B cell (primary cell): ENCODE results near the gene RBPJL. TPM values are rescaled to one million over a fixed set of nuclear protein-coding genes. Genes with fewer than 3 reads are reported as not detected.

Experiments
- ATAC-seq: fragments of 200-7000 bp; cut with Tn5 transposase; one replicate; pipeline ENCODE4 v1.10.0; 2021; ENCODE audit warnings: low read depth, mild to moderate bottlenecking, moderate number of reproducible peaks, moderate library complexity
- CTCF ChIA-PET: fragments of 350-600 bp; sonication (Branson Sonifier 250); formaldehyde crosslinking; loops from one replicate; lab custom pipeline; 2021; ENCODE audit warnings: antibody characterized with exemption, inconsistent platforms; lab: Charles Lee
- POLR2A ChIA-PET: fragments of 350-600 bp; sonication (Branson Sonifier 250); formaldehyde crosslinking; loops from one replicate; lab custom pipeline; 2021; ENCODE audit warnings: antibody characterized with exemption; lab: Charles Lee
- DNase-seq: peaks from one replicate; pipeline ENCODE4 v3.0.0; 2013
- H2AFZ ChIP-seq: 2 replicates; pipeline ENCODE4 v1.6.1; 2012; ENCODE audit warnings: mild to moderate bottlenecking, low read depth, low read length; ENCODE audit not compliant: insufficient read depth, poor library complexity, severe bottlenecking
- H3K27ac ChIP-seq, 2 donors: 1 replicate in 1 of 2; 2 replicates in 1 of 2; pipeline ENCODE4 v1.5.1; 2012 to 2013; ENCODE audit warnings: low read length in 2 of 2, mild to moderate bottlenecking in 2 of 2, moderate library complexity in 1 of 2
- H3K27me3 ChIP-seq, 4 experiments: fragments of 200-600 bp in 1 of 4; sonication (generic) in 1 of 4; replicated peaks in 1 of 4; 1 replicate in 2 of 4; 2 replicates in 2 of 4; pipeline versions ENCODE4 v1.6.1 to v1.7.0; 2013 to 2016; ENCODE audit warnings: low read length in 3 of 4, mild to moderate bottlenecking in 2 of 4, mixed read lengths in 1 of 4, moderate library complexity in 1 of 4; ENCODE audit not compliant: insufficient read depth in 4 of 4, control insufficient read depth in 3 of 4; ENCODE audit errors: control extremely low read depth in 1 of 4
- H3K36me3 ChIP-seq, 2 experiments: replicated peaks in 1 of 2; 1 replicate in 1 of 2; 2 replicates in 1 of 2; pipeline versions ENCODE4 v1.6.1 to v1.7.1; 2013; ENCODE audit warnings: low read length in 1 of 2; ENCODE audit not compliant: insufficient read depth in 2 of 2, control insufficient read depth in 1 of 2; ENCODE audit errors: control extremely low read depth in 1 of 2, extremely low read depth in 1 of 2
- H3K4me1 ChIP-seq, 2 donors: fragments of 200-600 bp in 1 of 2; sonication (generic) in 1 of 2; 1 replicate in 1 of 2; 2 replicates in 1 of 2; pipeline versions ENCODE4 v1.5.1 to v1.6.1; 2013 to 2017; ENCODE audit warnings: low read length in 2 of 2; ENCODE audit not compliant: control insufficient read depth in 2 of 2, insufficient read depth in 2 of 2
- H3K4me2 ChIP-seq: replicated peaks from 2 replicates; pipeline ENCODE3; 2012; ENCODE audit warnings: mild to moderate bottlenecking, low read depth, low read length; ENCODE audit not compliant: poor library complexity, severe bottlenecking
- H3K4me3 ChIP-seq, 5 experiments: fragments of 200-600 bp in 1 of 5; sonication (generic) in 1 of 5; 1 replicate in 3 of 5; 2 replicates in 2 of 5; pipeline versions ENCODE4 v1.5.1 to v1.7.0; 2011 to 2016; ENCODE audit warnings: low read length in 4 of 5, mild to moderate bottlenecking in 4 of 5, low read depth in 2 of 5, control low read depth in 1 of 5, moderate library complexity in 1 of 5; ENCODE audit not compliant: insufficient read depth in 1 of 5; ENCODE audit errors: control extremely low read depth in 1 of 5, extremely low read depth in 1 of 5
- H3K79me2 ChIP-seq: fragments of 200-600 bp; sonication (generic); one replicate; pipeline ENCODE4 v1.6.0; 2016; ENCODE audit warnings: low read length; ENCODE audit not compliant: control insufficient read depth, insufficient read depth
- H3K9ac ChIP-seq: fragments of 200-600 bp; sonication (generic); 2 replicates; pipeline ENCODE4 v1.6.1; 2017; ENCODE audit warnings: mild to moderate bottlenecking, low read length, moderate library complexity
- H3K9me3 ChIP-seq, 3 donors: one replicate each; pipeline versions ENCODE4 v1.6.1 to v1.7.1; 2013; ENCODE audit warnings: low read length in 2 of 3; ENCODE audit not compliant: control insufficient read depth in 2 of 3, insufficient read depth in 1 of 3; ENCODE audit errors: control extremely low read depth in 1 of 3
- H4K20me1 ChIP-seq: 2 replicates; pipeline ENCODE4 v1.6.0; 2012; ENCODE audit warnings: mild to moderate bottlenecking, low read length; ENCODE audit not compliant: insufficient read depth, control insufficient read depth, poor library complexity, severe bottlenecking
- H3K27ac Mint-ChIP-seq: one replicate; pipeline ENCODE4 v1.8.0; 2021; ENCODE audit warnings: mixed read lengths
- H3K27me3 Mint-ChIP-seq: one replicate; pipeline ENCODE4 v1.8.0; 2021; ENCODE audit warnings: mixed read lengths
- H3K4me1 Mint-ChIP-seq: one replicate; pipeline ENCODE4 v1.8.0; 2021; ENCODE audit warnings: mixed read lengths
- H3K4me3 Mint-ChIP-seq: one replicate; pipeline ENCODE4 v1.8.0; 2021; ENCODE audit warnings: mixed read lengths
- H3K9me3 Mint-ChIP-seq: one replicate; pipeline ENCODE4 v1.8.0; 2022; ENCODE audit warnings: mixed read lengths; ENCODE audit not compliant: insufficient read depth
- EZH2 ChIP-seq: IDR thresholded peaks from 2 replicates; pipeline ENCODE4 v1.6.1; 2012; ENCODE audit warnings: borderline replicate concordance, low read depth, mild to moderate bottlenecking, moderate library complexity, low read length; ENCODE audit not compliant: insufficient read depth, poor library complexity, severe bottlenecking
- WGBS: methylation state at CpG from one replicate; pipeline ENCODE4 v1.1.5; 2013; ENCODE audit warnings: missing lambda C conversion rate; ENCODE audit not compliant: insufficient coverage; 5-methylcytosine and 5-hydroxymethylcytosine counted together
- intact Hi-C: fragments of 100-400 bp; cut with micrococcal nuclease; formaldehyde crosslinking; loops from one replicate; pipeline ENCODE4 v1.10.0; 2022
- polyA plus RNA-seq: library from polyadenylated mRNA; depleted of rRNA; stranded (reverse); fragments of >200 nt; gene quantifications from 2 replicates; pipeline ENCODE4 v1.2.3, GENCODE V29; 2012
- total RNA-seq, 2 donors: library from RNA; stranded (reverse); fragments of 120-200 nt in 1 of 2; gene quantifications; 1 replicate in 1 of 2; 2 replicates in 1 of 2; pipeline versions ENCODE4 v1.2.3 to v1.2.4, GENCODE V29; 2013 to 2022
- TF ChIP-seq, protein P1 (sequence below): fragments of 200-600 bp; IDR thresholded peaks from one replicate; pipeline ENCODE4 v1.8.0; 2022; ENCODE audit warnings: antibody characterized with exemption, mild to moderate bottlenecking

RBPJL gene
- total and polyA plus RNA-seq, 2 donors (not counting 1 experiment from before 2014, with no cell fraction given) = not detected

- Histone ChIP-seq H3K79me2 (no peaks in the 10 kb centered on the region), H3K36me3 (no peaks in the 10 kb centered on the region), H3K9ac (no peak overlapping the region), H3K9me3 (peaks cover 0 to 3% (median 0%) of the 10 kb centered on the region in 3 donors), H3K27me3 (peaks cover 0 to 11% (median 5%) of the 10 kb centered on the region in 4 experiments), H3K4me1 (no peaks in the 10 kb centered on the region), H2AFZ (no peak overlapping the region), H4K20me1 (no peaks in the 10 kb centered on the region), H3K4me3 (no peak overlapping the region), H3K27ac (no peak overlapping the region), H3K4me2 (no peak overlapping the region)
- 50% methylated on average over 1 of the region's 2 CpGs for WGBS
- POLR2A ChIA-PET = no interaction called here
- Mint-ChIP-seq H3K27me3 (peaks cover 47% of the 10 kb centered on the region), H3K27ac (no peak overlapping the region), H3K9me3 (no peaks in the 10 kb centered on the region), H3K4me1 (no peaks in the 10 kb centered on the region), H3K4me3 (no peak overlapping the region)
- TF ChIP-seq EZH2 = no peak
- TF ChIP-seq, protein P1, sequence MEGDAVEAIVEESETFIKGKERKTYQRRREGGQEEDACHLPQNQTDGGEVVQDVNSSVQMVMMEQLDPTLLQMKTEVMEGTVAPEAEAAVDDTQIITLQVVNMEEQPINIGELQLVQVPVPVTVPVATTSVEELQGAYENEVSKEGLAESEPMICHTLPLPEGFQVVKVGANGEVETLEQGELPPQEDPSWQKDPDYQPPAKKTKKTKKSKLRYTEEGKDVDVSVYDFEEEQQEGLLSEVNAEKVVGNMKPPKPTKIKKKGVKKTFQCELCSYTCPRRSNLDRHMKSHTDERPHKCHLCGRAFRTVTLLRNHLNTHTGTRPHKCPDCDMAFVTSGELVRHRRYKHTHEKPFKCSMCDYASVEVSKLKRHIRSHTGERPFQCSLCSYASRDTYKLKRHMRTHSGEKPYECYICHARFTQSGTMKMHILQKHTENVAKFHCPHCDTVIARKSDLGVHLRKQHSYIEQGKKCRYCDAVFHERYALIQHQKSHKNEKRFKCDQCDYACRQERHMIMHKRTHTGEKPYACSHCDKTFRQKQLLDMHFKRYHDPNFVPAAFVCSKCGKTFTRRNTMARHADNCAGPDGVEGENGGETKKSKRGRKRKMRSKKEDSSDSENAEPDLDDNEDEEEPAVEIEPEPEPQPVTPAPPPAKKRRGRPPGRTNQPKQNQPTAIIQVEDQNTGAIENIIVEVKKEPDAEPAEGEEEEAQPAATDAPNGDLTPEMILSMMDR = no peak
- intact Hi-C loops = no loop called here
- no peak for DNase-seq
- CTCF ChIA-PET = no interaction called here
- ATAC-seq = no peak
Measured at GRCh38 chr20:45258664-45259063, 48.0 kb upstream of the RBPJL start.

GRCh38 chr20:45263556-45264266, 42.9 kb upstream of the RBPJL start:
- Histone ChIP-seq H3K27me3 (peaks cover 0 to 7% (median 4%) of the 10 kb centered on the region in 4 experiments), H3K79me2 (no peaks in the 10 kb centered on the region), H3K4me3 (no peak overlapping the region), H3K4me1 (no peaks in the 10 kb centered on the region), H3K9me3 (peaks cover 0 to 3% (median 0%) of the 10 kb centered on the region in 3 donors), H3K9ac (no peak overlapping the region), H4K20me1 (no peaks in the 10 kb centered on the region), H3K36me3 (no peaks in the 10 kb centered on the region), H3K27ac (no peak overlapping the region), H2AFZ (no peak overlapping the region), H3K4me2 (no peak overlapping the region)
- DNase-seq = no peak
- H3K4me1 Mint-ChIP-seq = no peaks in the 10 kb centered on the region
- ATAC-seq = no peak
- H3K9me3 Mint-ChIP-seq = no peaks in the 10 kb centered on the region
- ChIA-PET CTCF (no interaction called here), POLR2A (no interaction called here)
- no CpG with 5 or more reads among the region's 3 CpGs for WGBS
- no peak overlapping the region for H3K27ac Mint-ChIP-seq
- TF ChIP-seq, protein P1 = no peak
- TF ChIP-seq EZH2 = no peak
- H3K4me3 Mint-ChIP-seq = no peak overlapping the region
- H3K27me3 Mint-ChIP-seq = peaks cover 51% of the 10 kb centered on the region
- intact Hi-C loops = no loop called here
